WTC11 (cell line): ENCODE measurements around the gene RGS7. TPM values are rescaled to one million over a fixed set of nuclear protein-coding genes. Genes with fewer than 3 reads are reported as not detected.
A peak's percentile ranks its signal among the peaks of the same experiment; 100 is the strongest.
"Not testable (repeated sequence)": the region's sequence is repeated elsewhere in the genome, so short reads cannot be mapped to it uniquely, and the experiment has no call there.

ENCODE experiments used
- ATAC-seq: fragments of 200-7000 bp; cut with Tn5 transposase; 2 replicates; pipeline ENCODE4 v1.10.0; 2021; ENCODE audit warnings: mild to moderate bottlenecking, moderate library complexity
- CTCF ChIA-PET: fragments of 300-600 bp; sonication (Branson Sonifier 250); formaldehyde crosslinking; loops from one replicate; lab custom pipeline; 2021; ENCODE audit warnings: antibody characterized with exemption; lab: Charles Lee
- POLR2A ChIA-PET: fragments of 350-600 bp; sonication (Branson Sonifier 250); formaldehyde crosslinking; loops from one replicate; lab custom pipeline; 2021; ENCODE audit warnings: antibody characterized with exemption; lab: Charles Lee
- DNase-seq: peaks from one replicate; pipeline ENCODE4 v3.0.0; 2021; ENCODE audit warnings: low spot score
- H3K27ac Mint-ChIP-seq: 2 replicates; pipeline ENCODE4 v1.8.0; 2021; ENCODE audit warnings: mixed read lengths
- H3K27me3 Mint-ChIP-seq: 2 replicates; pipeline ENCODE4 v1.8.0; 2021; ENCODE audit warnings: low read depth, mild to moderate bottlenecking, moderate library complexity, mixed read lengths
- H3K36me3 Mint-ChIP-seq: 2 replicates; pipeline ENCODE4 v1.8.0; 2021; ENCODE audit warnings: mixed read lengths
- H3K4me1 Mint-ChIP-seq: 2 replicates; pipeline ENCODE4 v1.8.0; 2022; ENCODE audit warnings: mixed read lengths
- H3K4me3 Mint-ChIP-seq: 2 replicates; pipeline ENCODE4 v1.8.0; 2021; ENCODE audit warnings: mild to moderate bottlenecking, moderate library complexity, mixed read lengths
- H3K9me3 Mint-ChIP-seq: 2 replicates; pipeline ENCODE4 v1.8.0; 2021; ENCODE audit warnings: mixed read lengths
- ATF6 ChIP-seq: sonication (generic); formaldehyde crosslinking; IDR thresholded peaks from 2 replicates; pipeline ENCODE4 v1.8.1; 2023; ENCODE audit warnings: mild to moderate bottlenecking, missing genetic modification reagents
- CBFB ChIP-seq: sonication (generic); formaldehyde crosslinking; IDR thresholded peaks from 2 replicates; pipeline ENCODE4 v1.8.1; 2022; ENCODE audit warnings: mild to moderate bottlenecking, low read depth, missing genetic modification reagents
- E2F1 ChIP-seq: sonication (generic); formaldehyde crosslinking; IDR thresholded peaks from 2 replicates; pipeline ENCODE4 v1.8.0; 2022; ENCODE audit warnings: mild to moderate bottlenecking, missing genetic modification reagents
- PRRX2 ChIP-seq: fragments of 250-450 bp; sonication (Bioruptor Pico); IDR thresholded peaks from 2 replicates; pipeline ENCODE4 v1.8.0; 2021; ENCODE audit warnings: mild to moderate bottlenecking
- TCF7 ChIP-seq: sonication (generic); formaldehyde crosslinking; IDR thresholded peaks from 2 replicates; pipeline ENCODE4 v1.8.0; 2022; ENCODE audit warnings: mild to moderate bottlenecking, low read depth, missing genetic modification reagents, moderate library complexity
- TEAD1 ChIP-seq: sonication (generic); formaldehyde crosslinking; IDR thresholded peaks from 2 replicates; pipeline ENCODE4 v1.8.0; 2022; ENCODE audit warnings: mild to moderate bottlenecking, missing genetic modification reagents
- USF1 ChIP-seq: sonication (generic); formaldehyde crosslinking; IDR thresholded peaks from 2 replicates; pipeline ENCODE4 v1.8.0; 2022; ENCODE audit warnings: mild to moderate bottlenecking, missing genetic modification reagents
- ZNF121 ChIP-seq: sonication (generic); formaldehyde crosslinking; IDR thresholded peaks from 2 replicates; pipeline ENCODE4 v1.8.0; 2023; ENCODE audit warnings: missing genetic modification reagents
- ZNF425 ChIP-seq: fragments of 250-450 bp; sonication (Bioruptor Pico); conservative IDR thresholded peaks from 2 replicates; pipeline ENCODE4 v1.9.0; 2021; ENCODE audit warnings: mild to moderate bottlenecking
- total RNA-seq: library from RNA; stranded (reverse); gene quantifications from 3 replicates; pipeline ENCODE4 v1.2.3, GENCODE V29; 2021
- TF ChIP-seq, protein P1 (sequence below): fragments of 200-600 bp; IDR thresholded peaks from 2 replicates; pipeline ENCODE4 v1.8.0; 2022; ENCODE audit warnings: antibody characterized with exemption
- TF ChIP-seq, protein P2 (sequence below): sonication (generic); formaldehyde crosslinking; IDR thresholded peaks from 2 replicates; pipeline ENCODE4 v1.8.1; 2023; ENCODE audit warnings: mild to moderate bottlenecking, missing genetic modification reagents
- TF ChIP-seq, protein P3 (sequence below): sonication (generic); formaldehyde crosslinking; conservative IDR thresholded peaks from 2 replicates; pipeline ENCODE4 v1.8.1; 2022; ENCODE audit warnings: mild to moderate bottlenecking, missing genetic modification reagents

The RGS7 gene
- total RNA-seq, 1 experiment from 2014 or later, result 1.2 TPM

DNA sequence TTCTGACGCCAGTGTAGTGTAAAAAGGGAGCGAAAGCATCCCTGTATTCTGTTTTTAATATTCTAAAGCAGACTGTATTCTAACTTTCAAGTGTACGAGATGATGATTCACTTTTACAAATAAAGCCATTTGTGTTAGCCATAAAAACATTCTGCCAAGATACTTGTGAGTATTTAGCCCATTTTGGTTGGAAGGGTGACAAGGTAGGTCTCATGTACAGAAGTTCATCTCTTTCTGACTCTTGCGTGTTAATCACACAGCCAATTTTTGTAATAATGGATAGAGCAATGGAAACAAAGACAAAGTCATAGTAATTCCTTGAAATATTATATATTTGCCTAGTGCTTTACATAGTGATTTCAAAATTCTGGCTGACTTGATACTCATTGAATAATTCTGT is 619.7 kb downstream of the RGS7 start (continued):
- TF ChIP-seq, protein P1, sequence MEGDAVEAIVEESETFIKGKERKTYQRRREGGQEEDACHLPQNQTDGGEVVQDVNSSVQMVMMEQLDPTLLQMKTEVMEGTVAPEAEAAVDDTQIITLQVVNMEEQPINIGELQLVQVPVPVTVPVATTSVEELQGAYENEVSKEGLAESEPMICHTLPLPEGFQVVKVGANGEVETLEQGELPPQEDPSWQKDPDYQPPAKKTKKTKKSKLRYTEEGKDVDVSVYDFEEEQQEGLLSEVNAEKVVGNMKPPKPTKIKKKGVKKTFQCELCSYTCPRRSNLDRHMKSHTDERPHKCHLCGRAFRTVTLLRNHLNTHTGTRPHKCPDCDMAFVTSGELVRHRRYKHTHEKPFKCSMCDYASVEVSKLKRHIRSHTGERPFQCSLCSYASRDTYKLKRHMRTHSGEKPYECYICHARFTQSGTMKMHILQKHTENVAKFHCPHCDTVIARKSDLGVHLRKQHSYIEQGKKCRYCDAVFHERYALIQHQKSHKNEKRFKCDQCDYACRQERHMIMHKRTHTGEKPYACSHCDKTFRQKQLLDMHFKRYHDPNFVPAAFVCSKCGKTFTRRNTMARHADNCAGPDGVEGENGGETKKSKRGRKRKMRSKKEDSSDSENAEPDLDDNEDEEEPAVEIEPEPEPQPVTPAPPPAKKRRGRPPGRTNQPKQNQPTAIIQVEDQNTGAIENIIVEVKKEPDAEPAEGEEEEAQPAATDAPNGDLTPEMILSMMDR, result no peak

DNA sequence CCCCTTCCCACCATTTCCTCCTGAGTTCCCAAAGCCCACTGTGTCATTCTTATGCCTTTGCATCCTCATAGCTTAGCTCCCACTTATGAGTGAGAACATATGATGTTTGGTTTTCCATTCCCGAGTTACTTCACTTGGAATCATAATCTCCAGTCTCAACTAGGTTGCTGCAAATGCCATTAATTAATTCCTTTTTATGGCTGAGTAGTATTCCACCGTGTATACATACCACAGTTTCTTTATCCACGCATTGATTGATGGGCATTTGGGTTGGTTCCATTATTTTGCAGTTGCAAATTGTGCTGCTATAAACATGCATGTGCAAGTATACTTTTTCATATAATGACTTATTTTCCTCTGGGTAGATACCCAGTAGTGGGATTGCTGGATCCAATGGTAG is 622.3 kb downstream of the RGS7 start:
- ATAC-seq, H3K27ac Mint-ChIP-seq, H3K9me3 Mint-ChIP-seq, H3K4me3 Mint-ChIP-seq, CTCF ChIA-PET, POLR2A ChIA-PET, H3K27me3 Mint-ChIP-seq, DNase-seq, H3K36me3 Mint-ChIP-seq: not testable (repeated sequence)
- peaks cover 19% of the 10 kb centered on the region for H3K4me1 Mint-ChIP-seq

DNA sequence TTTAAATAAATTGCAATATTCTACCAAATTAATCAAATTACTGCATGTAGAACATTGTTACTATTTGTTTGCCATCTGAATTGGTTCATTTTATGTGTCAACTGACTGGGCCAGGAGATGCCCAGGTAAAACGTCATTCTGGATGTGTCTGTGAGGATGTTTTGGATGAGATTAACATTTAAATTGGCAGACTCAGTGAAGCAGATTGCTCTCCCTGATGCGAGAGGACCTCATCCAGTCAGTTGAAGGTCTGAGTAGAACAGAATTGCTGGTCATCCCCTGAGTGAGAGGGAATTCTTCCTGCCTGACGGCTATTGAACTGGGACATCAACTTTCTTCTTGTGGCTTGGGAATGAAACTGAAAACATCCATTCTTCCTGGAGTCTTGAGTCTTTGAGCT is 623.0 kb downstream of the RGS7 start:
- CTCF ChIA-PET, result interaction anchor here (1.0 kb wide), 1 partner anchor 752 kb away, joined by 3 read pairs; no protein-coding TSS in a partner anchor
- no peak overlapping the region for H3K4me3 Mint-ChIP-seq
- no peak for ATAC-seq
- no peaks in the 10 kb centered on the region for H3K27me3 Mint-ChIP-seq
- peaks cover 4% of the 10 kb centered on the region; the same call in 1 of the 2 replicates for H3K9me3 Mint-ChIP-seq
- POLR2A ChIA-PET, result interaction anchor here (0.7 kb wide), 1 partner anchor 154 kb away, joined by 3 read pairs; no protein-coding TSS in a partner anchor
- peaks cover 19% of the 10 kb centered on the region for H3K4me1 Mint-ChIP-seq
- DNase-seq, result no peak
- H3K27ac Mint-ChIP-seq, result 0 out of 2 replicates have a peak overlapping the region, but pooled peaks have one; percentile 11
- TF ChIP-seq, protein P1, result no peak
- TF ChIP-seq E2F1 (CRISPR knock-in tag), result no peak
- no peaks in the 10 kb centered on the region for H3K36me3 Mint-ChIP-seq

GRCh38 chr1:240732390-240732789 is 624.6 kb downstream of the RGS7 start:
- ChIA-PET CTCF (interaction anchor here (0.7 to 2.5 kb wide), 15 partner anchors 11 to 802 kb away, joined by 3 to 12 read pairs (median 3); no protein-coding TSS in a partner anchor), POLR2A (interaction anchor here (0.6 kb wide), 1 partner anchor 265 kb away, joined by 3 read pairs; no protein-coding TSS in a partner anchor)
- Mint-ChIP-seq H3K4me1 (peaks cover 19% of the 10 kb centered on the region), H3K27me3 (no peaks in the 10 kb centered on the region), H3K27ac (no peak overlapping the region), H3K9me3 (peaks cover 4% of the 10 kb centered on the region), H3K4me3 (no peak overlapping the region), H3K36me3 (no peaks in the 10 kb centered on the region)
- peak; percentile 94 for ATAC-seq
- no peak for DNase-seq
- TF ChIP-seq, protein P2, sequence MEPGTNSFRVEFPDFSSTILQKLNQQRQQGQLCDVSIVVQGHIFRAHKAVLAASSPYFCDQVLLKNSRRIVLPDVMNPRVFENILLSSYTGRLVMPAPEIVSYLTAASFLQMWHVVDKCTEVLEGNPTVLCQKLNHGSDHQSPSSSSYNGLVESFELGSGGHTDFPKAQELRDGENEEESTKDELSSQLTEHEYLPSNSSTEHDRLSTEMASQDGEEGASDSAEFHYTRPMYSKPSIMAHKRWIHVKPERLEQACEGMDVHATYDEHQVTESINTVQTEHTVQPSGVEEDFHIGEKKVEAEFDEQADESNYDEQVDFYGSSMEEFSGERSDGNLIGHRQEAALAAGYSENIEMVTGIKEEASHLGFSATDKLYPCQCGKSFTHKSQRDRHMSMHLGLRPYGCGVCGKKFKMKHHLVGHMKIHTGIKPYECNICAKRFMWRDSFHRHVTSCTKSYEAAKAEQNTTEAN, result no peak
- TF ChIP-seq CBFB (no peak), TEAD1 (CRISPR knock-in tag) (no peak), USF1 (no peak), ATF6 (no peak), ZNF121 (CRISPR knock-in tag) (peak; percentile 99), PRRX2 (CRISPR knock-in tag) (no peak), TCF7 (no peak), ZNF425 (CRISPR knock-in tag) (no peak)
- TF ChIP-seq, protein P3, sequence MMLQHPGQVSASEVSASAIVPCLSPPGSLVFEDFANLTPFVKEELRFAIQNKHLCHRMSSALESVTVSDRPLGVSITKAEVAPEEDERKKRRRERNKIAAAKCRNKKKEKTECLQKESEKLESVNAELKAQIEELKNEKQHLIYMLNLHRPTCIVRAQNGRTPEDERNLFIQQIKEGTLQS (CRISPR knock-in tag), result no peak
